ENCODE data around the gene MKRN1.

GRCh38 chr7:140463111-140463510, 16.2 kb downstream of the MKRN1 start:
- TF ChIP-seq CTCF (optimal IDR thresholded peaks at IDR 0.05 in 1 of 3, IDR thresholded peaks at IDR 0.05 in 1 of 3, conservative IDR thresholded peaks at IDR 0.05 in 1 of 3; ENCODE audit: extremely low read depth in 1 of 3, insufficient read depth in 2 of 3, low read length in 3 of 3) (no peak), EZH2 (IDR thresholded peaks at IDR 0.05; ENCODE audit: low read length) (no peak)
